SIG-M5 treated with dmso at 0.1 percent for 504 hours (cell line): Measurements from ENCODE around the gene FBXW8.
A peak's percentile ranks its signal among the peaks of the same experiment; 100 is the strongest.

Experiments
- DNase-seq: peaks from one replicate; lab custom pipeline; 2025; ENCODE audit not compliant: unreplicated experiment; lab: John Stamatoyannopoulos, UW

Gene FBXW8

GRCh38 chr12:117018685-117019084 lies 107.9 kb downstream of the FBXW8 start:
- DNase-seq, result no peak

- DNase-seq, result no peak
Observed at GRCh38 chr12:117019866-117020265, 109.1 kb downstream of the FBXW8 start.

- no peak for DNase-seq
Observed at GRCh38 chr12:117020536-117021220, 109.9 kb downstream of the FBXW8 start.

GRCh38 chr12:117022465-117022864 lies 111.7 kb downstream of the FBXW8 start:
- no peak for DNase-seq

GRCh38 chr12:117023998-117024960 lies 113.5 kb downstream of the FBXW8 start:
- no peak for DNase-seq

- no peak for DNase-seq
Observed at GRCh38 chr12:117024961-117025480, 114.3 kb downstream of the FBXW8 start.

- peak; percentile 47 for DNase-seq
Observed at GRCh38 chr12:117025481-117026151, 114.9 kb downstream of the FBXW8 start.

GRCh38 chr12:117026343-117026742 lies 115.6 kb downstream of the FBXW8 start:
- no peak for DNase-seq

- DNase-seq, result no peak
Observed at GRCh38 chr12:117026921-117027250, 116.1 kb downstream of the FBXW8 start.

GRCh38 chr12:117027251-117028086 lies 116.7 kb downstream of the FBXW8 start:
- no peak for DNase-seq

GRCh38 chr12:117028254-117028653 lies 117.5 kb downstream of the FBXW8 start:
- DNase-seq, result no peak

- no peak for DNase-seq
Observed at GRCh38 chr12:117030187-117030900, 119.6 kb downstream of the FBXW8 start.

- DNase-seq, result no peak
Observed at GRCh38 chr12:117031843-117032592, 121.3 kb downstream of the FBXW8 start.

- no peak for DNase-seq
Observed at GRCh38 chr12:117032593-117033381, 122.0 kb downstream of the FBXW8 start.

- DNase-seq, result no peak
Observed at GRCh38 chr12:117033382-117034221, 122.9 kb downstream of the FBXW8 start.

- no peak for DNase-seq
Observed at GRCh38 chr12:117034249-117034648, 123.5 kb downstream of the FBXW8 start.

GRCh38 chr12:117034701-117035151 lies 124.0 kb downstream of the FBXW8 start:
- no peak for DNase-seq
